ENCODE results near the gene TEC. TPM values are rescaled to one million over a fixed set of nuclear protein-coding genes. Genes with fewer than 3 reads are reported as not detected.
"Not testable (repeated sequence)": the region's sequence is repeated elsewhere in the genome, so short reads cannot be mapped to it uniquely, and the experiment has no call there.

TEC gene
- total and polyA plus RNA-seq, 2 experiments from 2014 or later = 2.9 to 3.0 TPM

DNA sequence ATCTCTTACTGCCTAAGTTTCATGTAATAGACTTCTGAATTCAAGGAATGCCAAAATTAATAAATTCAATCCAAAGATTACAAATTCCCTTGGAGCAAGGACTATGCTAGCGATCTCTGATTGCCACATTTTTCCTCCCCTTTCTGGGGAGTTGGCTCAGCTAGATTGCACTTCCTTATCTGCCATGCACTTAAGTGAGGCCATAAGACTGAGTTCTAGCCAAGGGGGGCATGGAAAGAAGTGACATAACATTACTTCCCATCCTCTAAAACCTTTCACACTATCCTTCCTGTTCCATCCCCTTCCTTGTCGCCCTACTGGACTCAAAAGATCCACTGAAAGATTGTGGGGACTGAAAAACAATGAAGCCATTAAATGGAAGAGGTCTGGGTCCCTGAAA lies 81.8 kb downstream of the TEC start (continued):
- TF ChIP-seq ZNF462 (CRISPR knock-in tag; IDR thresholded peaks at IDR 0.05) (no peak), EZH2 (IDR thresholded peaks at IDR 0.05; ENCODE audit: low read depth, unreplicated experiment) (no peak), JUNB (IDR thresholded peaks at IDR 0.05; ENCODE audit: unreplicated experiment) (no peak)
- TF ChIP-seq, protein P1, sequence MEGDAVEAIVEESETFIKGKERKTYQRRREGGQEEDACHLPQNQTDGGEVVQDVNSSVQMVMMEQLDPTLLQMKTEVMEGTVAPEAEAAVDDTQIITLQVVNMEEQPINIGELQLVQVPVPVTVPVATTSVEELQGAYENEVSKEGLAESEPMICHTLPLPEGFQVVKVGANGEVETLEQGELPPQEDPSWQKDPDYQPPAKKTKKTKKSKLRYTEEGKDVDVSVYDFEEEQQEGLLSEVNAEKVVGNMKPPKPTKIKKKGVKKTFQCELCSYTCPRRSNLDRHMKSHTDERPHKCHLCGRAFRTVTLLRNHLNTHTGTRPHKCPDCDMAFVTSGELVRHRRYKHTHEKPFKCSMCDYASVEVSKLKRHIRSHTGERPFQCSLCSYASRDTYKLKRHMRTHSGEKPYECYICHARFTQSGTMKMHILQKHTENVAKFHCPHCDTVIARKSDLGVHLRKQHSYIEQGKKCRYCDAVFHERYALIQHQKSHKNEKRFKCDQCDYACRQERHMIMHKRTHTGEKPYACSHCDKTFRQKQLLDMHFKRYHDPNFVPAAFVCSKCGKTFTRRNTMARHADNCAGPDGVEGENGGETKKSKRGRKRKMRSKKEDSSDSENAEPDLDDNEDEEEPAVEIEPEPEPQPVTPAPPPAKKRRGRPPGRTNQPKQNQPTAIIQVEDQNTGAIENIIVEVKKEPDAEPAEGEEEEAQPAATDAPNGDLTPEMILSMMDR (conservative IDR thresholded peaks at IDR 0.05; ENCODE audit: low read depth in 2 of 2) = no peak

DNA sequence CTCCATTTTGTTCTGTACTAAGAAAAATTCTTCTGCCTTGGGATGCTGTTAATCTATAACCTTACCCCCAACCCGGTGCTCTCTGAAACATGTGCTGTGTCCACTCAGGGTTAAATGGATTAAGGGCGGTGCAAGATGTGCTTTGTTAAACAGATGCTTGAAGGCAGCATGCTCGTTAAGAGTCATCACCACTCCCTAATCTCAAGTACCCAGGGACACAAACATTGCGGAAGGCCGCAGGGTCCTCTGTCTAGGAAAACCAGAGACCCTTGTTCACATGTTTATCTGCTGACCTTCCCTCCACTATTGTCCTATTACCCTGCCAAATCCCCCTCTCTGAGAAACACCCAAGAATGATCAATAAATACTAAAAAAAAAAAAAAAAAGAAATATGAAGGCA lies 82.6 kb downstream of the TEC start:
- not testable (repeated sequence) for H3K4me3 Mint-ChIP-seq; DNase-seq (ENCODE audit: low spot score); H2AFZ ChIP-seq; H3K4me1 Mint-ChIP-seq; H3K27ac Mint-ChIP-seq; H4K20me1 ChIP-seq (replicated peaks; ENCODE audit: insufficient read depth); H3K4me1 ChIP-seq (ENCODE audit: insufficient read depth); H3K27me3 Mint-ChIP-seq (ENCODE audit: insufficient read depth, low read depth, poor library complexity); H3K36me3 ChIP-seq (ENCODE audit: insufficient read depth); H3F3A ChIP-seq (replicated peaks; ENCODE audit: low read depth); H3K27me3 ChIP-seq (ENCODE audit: insufficient read depth); ATAC-seq; H3K79me2 ChIP-seq (replicated peaks; ENCODE audit: insufficient read depth); H3K9me2 ChIP-seq (ENCODE audit: insufficient read depth); H3K4me3 ChIP-seq; H3K27ac ChIP-seq (ENCODE audit: low read depth); H3K4me2 ChIP-seq
- peaks cover 14% of the 10 kb centered on the region for H3K36me3 Mint-ChIP-seq (ENCODE audit: low read depth)
- peaks cover 14% of the 10 kb centered on the region for H3K9me3 Mint-ChIP-seq

DNA sequence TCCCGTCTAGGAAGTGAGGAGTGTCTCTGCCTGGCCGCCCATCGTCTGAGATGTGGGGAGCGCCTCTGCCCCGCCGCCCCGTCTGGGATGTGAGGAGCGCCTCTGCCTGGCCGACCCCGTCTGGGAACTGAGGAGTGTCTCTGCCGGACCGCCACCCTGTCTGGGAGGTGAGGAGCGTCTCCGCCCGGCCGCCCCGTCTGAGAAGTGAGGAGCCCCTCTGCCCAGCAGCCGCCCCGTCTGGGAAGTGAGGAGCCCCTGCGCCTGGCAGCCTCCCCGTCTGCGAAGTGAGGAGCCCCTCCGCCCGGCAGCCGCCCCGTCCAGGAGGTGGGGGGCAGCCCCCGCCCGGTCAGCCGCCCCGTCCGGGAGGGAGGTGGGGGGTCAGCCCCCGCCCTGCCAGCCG lies 83.2 kb downstream of the TEC start:
- not testable (repeated sequence) for H3K4me1 Mint-ChIP-seq, ATAC-seq
- H3K9me3 Mint-ChIP-seq = peaks cover 14% of the 10 kb centered on the region

More for the DNA sequence above, 83.2 kb downstream of the TEC start:
- not testable (repeated sequence) for H3K9me2 ChIP-seq (ENCODE audit: insufficient read depth); H3K27me3 Mint-ChIP-seq (ENCODE audit: insufficient read depth, low read depth, poor library complexity); H3K4me3 Mint-ChIP-seq; DNase-seq (ENCODE audit: low spot score); H3K27me3 ChIP-seq (ENCODE audit: insufficient read depth); H3K27ac ChIP-seq (ENCODE audit: low read depth); H2AFZ ChIP-seq; H3K4me1 ChIP-seq (ENCODE audit: insufficient read depth); H3K36me3 ChIP-seq (ENCODE audit: insufficient read depth); H3K79me2 ChIP-seq (replicated peaks; ENCODE audit: insufficient read depth); H3K4me2 ChIP-seq; H4K20me1 ChIP-seq (replicated peaks; ENCODE audit: insufficient read depth); H3K4me3 ChIP-seq; H3F3A ChIP-seq (replicated peaks; ENCODE audit: low read depth); H3K27ac Mint-ChIP-seq
- peaks cover 14% of the 10 kb centered on the region for H3K36me3 Mint-ChIP-seq (ENCODE audit: low read depth)
